ENCODE results near the gene ANKRD13D.

ANKRD13D gene

GRCh38 chr11:67289226-67289650, at the start of gene ANKRD13D:
TSS of gene ANKRD13D (plus strand) at chr11:67289303. CDS start at chr11:67289461, 158 bp downstream.
- DNase-seq, result peak in 3 of 58 donors; percentile 66 to 74 (median 68)

- peak; percentile 59 to 99 (median 96) for DNase-seq
Observed at GRCh38 chr11:67239783-67240575, 49.1 kb upstream of the ANKRD13D start.

- peak in 33 of 58 donors; percentile 13 to 64 (median 33) for DNase-seq
Observed at GRCh38 chr11:67240576-67241389, 48.3 kb upstream of the ANKRD13D start.

GRCh38 chr11:67242548-67242947, 46.6 kb upstream of the ANKRD13D start:
- no peak for DNase-seq

DNA sequence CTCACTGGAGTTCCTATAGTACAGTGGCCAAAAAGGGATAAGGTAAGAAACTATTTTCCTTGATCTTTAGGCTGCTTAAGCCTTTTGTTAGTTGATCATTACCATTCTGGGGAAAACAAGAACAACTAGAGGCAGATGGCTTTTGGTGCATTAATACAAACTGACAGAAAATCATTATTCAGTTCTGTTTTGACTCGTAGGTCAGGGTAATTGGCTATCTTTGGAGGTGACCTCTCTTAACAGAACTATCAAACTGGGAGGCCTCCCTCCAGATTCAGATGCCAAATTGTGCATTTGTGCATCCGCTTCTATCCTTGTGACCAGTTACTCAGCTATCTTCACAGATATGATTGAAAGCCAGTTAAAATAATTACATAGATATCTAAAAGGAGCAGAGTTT, 46.1 kb upstream of the ANKRD13D start:
- no peak for DNase-seq

DNA sequence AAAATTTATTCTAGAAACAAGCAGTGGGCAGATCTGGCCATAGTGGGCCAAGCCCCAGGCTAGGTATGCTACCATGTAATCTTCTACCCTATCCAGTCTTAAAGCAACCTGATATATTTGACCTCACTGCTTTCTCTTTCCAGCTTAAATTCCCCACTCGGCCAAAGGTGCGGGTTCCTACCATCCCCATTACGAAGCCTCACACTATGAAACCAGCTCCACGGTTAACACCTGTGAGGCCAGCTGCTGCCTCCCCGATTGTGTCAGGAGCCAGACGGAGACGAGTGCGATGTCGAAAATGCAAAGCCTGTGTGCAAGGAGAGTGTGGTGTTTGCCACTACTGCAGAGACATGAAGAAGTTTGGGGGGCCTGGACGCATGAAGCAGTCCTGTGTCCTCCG, 44.1 kb upstream of the ANKRD13D start:
- DNase-seq, result no peak

GRCh38 chr11:67247946-67248550, 41.1 kb upstream of the ANKRD13D start:
- no peak for DNase-seq

DNA sequence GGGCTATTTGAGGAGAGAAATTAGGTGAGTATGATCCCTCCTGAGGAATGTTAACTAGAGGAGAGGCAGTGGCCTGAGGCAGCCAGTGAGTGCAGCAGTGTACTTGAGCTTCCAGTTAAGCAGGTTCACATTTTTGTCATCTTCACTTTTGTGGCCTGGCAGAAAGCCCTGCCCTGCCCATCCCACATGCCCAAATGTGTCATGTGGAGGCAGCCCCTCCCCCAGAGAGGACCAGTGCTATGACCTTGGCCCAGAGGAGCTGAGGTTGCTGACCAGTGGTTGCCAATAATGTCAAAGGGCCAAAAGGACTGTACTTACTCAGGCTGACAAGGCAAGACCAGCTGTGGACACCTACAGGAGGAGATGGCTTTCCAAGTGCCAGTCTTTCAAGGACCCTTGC, 40.5 kb upstream of the ANKRD13D start:
- DNase-seq, result no peak

DNA sequence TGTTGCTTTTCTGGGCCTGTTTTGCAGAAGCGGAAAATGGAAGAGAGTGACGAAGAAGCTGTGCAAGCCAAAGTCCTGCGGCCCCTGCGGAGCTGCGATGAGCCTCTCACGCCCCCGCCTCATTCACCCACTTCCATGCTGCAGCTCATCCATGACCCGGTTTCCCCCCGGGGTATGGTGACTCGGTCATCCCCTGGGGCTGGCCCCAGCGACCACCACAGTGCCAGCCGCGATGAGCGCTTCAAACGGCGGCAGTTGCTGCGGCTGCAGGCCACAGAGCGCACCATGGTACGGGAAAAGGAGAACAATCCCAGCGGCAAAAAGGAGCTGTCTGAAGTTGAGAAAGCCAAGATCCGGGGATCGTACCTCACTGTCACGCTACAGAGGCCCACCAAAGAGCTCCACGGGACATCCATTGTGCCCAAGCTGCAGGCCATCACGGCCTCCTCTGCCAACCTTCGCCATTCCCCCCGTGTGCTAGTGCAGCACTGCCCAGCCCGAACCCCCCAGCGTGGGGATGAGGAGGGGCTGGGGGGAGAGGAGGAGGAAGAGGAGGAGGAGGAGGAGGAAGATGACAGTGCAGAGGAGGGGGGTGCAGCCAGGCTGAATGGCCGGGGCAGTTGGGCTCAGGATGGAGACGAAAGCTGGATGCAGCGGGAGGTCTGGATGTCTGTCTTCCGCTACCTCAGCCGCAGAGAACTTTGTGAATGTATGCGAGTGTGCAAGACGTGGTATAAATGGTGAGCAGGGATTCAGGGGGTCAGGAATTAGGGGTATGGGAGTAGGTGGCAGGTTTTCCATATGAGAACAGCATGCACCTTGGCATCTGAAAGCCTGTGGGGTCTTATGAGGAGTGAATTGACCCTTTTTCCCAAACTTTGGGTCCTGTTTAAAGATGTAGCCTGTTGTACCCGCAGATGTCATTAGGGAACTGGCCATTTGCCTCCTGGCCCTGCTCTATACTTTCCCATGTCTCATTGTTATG, 38.8 kb upstream of the ANKRD13D start:
- no peak for DNase-seq

DNA sequence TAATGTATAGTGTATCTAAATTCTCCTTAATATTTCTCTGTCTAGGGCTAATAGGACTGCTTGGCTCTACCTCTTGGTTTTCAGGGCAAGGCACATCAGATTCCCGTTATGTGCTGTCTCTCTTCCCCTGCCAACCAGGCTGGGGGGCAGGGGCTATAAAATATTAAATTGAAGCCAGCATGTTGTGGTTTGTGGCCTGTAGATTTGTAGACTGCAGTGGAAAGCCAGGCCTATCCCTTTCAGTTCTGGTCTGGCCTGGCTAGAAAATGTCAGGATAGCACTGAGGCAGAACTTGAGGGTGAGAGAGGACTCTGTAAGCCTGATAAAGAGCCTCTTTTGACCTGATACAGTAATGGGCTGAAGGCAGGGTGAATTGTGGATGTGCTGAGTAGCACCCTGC, 37.3 kb upstream of the ANKRD13D start:
- no peak for DNase-seq

- peak in 15 of 58 donors; percentile 12 to 76 (median 33) for DNase-seq
Observed at GRCh38 chr11:67252831-67253239, 36.3 kb upstream of the ANKRD13D start.

DNA sequence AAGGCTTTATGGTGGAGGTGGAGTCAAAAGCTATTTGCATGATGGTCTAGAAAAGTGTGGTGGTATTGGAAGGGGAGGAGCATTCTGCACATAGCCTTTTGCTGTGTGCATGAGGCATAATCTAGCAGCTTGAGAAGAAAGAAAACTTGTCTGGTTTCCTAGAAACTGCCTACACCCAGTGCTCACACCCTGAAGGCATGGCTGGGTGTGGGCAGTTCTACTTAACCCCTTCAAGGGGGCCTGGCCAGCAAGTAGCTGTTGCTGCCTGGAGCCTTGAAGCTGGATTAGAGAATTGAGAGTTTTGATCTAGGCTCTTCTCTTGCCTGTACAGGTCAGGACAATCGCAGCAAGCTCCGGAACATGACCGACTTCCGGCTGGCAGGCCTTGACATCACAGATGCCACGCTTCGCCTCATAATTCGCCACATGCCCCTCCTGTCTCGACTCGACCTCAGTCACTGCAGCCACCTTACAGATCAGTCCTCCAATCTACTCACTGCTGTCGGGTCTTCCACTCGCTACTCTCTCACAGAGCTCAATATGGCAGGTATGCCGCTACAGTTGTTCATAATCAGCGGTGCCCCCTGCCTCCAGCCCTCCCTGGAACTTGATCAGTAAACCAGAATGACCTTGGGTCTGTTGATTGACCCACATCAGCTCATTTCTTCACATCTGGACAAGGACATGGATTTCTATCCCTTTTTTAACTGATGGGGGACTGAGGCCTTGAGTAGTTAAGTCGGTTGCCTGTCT, 35.1 kb upstream of the ANKRD13D start:
- peak in 1 of 58 donors; percentile 34 for DNase-seq

- no peak for DNase-seq
Observed at GRCh38 chr11:67254798-67255197, 34.3 kb upstream of the ANKRD13D start.

DNA sequence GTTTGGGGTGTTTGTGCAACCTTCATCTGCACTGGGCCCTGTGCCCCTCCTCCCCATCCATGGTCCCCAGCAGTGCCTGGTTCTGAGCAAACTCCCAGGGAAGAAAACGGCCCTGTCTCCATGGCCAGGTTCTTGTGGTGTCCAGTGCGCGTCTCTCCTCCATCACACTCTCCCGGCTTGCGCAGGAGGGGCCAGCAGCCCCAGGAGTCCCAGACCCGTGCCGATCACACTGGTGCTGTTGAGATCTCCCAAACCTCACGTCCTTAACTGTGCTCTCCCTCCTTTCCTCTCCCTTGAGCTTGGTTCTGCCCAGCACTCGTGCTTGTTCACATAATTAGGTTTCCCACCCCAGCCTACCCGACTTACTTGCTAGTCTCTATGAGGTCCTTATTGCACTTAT, 33.8 kb upstream of the ANKRD13D start:
- DNase-seq, result no peak

DNA sequence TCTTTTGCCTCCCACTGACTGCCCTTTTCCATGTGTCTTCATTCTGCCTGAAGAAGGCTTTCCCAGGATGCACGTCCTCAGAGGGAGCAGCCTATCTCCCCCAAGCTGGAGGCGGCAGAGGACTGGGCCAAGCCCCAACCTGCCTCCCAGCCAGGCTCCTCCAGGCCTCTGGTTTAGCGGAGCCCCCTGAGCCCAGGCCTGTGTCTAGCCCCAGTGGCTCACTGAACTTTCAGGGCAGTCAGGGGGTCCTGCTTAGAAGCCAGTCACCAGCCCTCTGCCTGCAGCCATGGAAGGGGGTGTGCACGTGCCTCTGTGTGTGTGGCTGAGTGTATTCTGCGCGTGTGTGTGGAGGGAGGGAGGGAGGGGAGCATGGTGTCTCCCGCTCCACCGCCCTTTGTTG, 33.2 kb upstream of the ANKRD13D start:
- DNase-seq, result no peak

DNA sequence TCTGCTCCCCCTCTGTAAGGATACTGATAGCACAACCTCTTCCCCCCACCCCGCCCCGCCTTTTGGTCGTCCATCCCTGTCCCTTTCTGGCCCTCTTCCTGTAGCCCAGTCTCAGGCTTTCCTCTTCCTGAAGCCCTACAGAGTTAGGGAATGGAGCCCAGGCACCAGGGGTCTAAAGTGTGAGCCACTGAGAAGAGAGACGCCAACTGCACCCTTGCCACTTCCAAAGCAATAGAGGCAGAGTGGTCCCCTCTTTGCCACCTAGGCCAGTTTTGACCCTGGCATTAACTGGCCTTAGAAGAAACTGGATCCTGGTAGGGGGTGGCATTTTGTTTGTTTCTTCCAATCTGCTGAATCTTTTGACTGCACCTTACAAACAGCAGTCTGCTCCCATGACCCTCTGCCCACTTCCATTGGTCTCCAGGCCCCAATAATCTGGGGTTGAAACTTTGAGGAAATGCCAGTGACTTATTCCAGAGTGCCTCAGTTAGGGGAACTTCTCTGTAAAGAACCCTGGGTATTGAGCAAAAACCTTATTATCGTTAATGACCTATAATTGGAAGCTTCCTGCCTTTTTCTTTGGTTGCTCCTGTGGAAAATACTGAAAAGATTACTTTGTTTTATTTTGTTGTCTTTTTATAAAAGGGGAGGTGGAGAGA, 32.5 kb upstream of the ANKRD13D start:
- no peak for DNase-seq

DNA sequence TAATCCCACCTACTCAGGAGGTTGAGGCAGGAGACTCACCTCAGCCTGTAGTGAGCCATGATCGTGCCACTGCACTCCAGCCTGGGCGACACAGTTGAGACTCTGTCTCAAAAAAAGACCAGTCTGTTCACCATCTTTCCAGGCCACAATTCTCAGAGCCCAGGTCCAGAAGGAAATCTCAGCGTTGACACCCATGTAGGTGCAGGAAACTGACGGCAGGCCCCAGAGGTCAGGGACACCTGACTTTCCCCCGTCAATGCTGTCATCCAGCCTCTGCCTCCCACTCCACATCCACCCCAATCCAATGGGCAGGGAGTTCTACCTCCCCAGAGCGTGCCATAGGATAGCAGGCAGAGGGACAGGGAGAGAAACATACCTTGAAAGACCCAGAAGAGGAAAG, 28.7 kb upstream of the ANKRD13D start:
- DNase-seq, result no peak

DNA sequence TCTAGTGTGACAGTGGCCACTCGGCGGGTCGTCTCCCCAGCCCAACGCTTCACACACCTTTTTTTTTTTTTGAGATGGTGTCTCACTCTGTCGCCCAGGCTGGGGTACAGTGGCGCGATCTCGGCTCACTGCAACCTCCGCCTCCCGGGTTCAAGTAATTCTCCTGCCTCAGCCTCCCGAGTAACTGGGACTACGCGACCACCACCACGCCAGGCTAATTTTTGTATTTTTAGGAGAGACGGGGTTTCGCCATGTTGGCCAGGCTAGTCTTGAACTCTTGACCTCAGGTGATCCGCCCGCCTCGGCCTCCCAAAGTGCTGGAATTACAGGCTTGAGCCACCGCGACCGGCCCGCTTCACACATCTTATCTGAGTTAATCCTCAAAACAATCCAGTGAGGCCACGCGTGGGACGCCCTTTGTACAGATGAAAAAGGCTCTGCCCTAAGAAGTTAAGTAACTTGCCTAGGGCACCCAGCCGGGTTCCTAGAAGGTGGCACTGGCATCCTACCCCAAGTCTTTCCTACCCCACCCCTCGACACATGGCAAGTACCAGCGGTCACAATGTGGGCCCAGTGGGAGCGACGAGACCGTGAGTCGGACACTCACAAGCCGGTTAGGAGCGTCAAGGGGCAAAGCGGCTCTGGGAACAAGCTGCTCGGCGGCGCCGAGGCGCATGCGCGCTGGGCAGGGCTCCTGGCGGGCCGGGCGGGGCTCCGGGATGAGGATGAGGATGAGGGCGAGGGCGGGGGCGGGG, 28.0 kb upstream of the ANKRD13D start:
- peak in 49 of 58 donors; percentile 17 to 80 (median 46) for DNase-seq

DNA sequence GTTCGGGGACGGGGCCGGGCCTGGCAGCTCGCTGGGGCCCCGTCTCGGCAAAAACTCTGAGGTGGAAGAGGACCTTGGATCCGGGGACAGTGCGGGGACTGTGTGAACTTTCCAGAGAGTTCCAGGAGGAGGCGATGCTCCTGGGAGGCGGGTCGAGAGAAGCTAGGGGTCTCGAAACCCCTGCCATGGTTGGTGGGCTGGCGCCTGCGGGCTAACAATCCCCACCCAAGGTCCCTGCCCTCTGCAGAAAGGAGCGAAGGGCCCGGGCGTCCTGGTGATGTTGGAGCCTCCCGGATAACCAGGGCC, 27.5 kb upstream of the ANKRD13D start:
- peak in 1 of 58 donors; percentile 59 for DNase-seq
